Osteoblast (primary cell): ENCODE data around the gene SMIM5. TPM values are rescaled to one million over a fixed set of nuclear protein-coding genes. Genes with fewer than 3 reads are reported as not detected.
A peak's percentile ranks its signal among the peaks of the same experiment; 100 is the strongest.

Source experiments
- DNase-seq: peaks from one replicate; pipeline ENCODE4 v3.0.0; 2011; ENCODE audit warnings: low spot score, mixed read lengths; ENCODE audit not compliant: insufficient read length; ENCODE audit errors: missing footprints
- H2AFZ ChIP-seq: 2 replicates; pipeline ENCODE4 v1.6.0; 2011; ENCODE audit warnings: mild to moderate bottlenecking, low read length
- H3K27ac ChIP-seq: 2 replicates; pipeline ENCODE4 v1.5.1; 2011; ENCODE audit warnings: mild to moderate bottlenecking, low read depth, low read length, moderate library complexity
- H3K27me3 ChIP-seq: 2 replicates; pipeline ENCODE4 v1.6.0; 2012; ENCODE audit warnings: mild to moderate bottlenecking, control low read depth, inconsistent platforms, low read length, moderate library complexity; ENCODE audit not compliant: insufficient read depth
- H3K36me3 ChIP-seq: 2 replicates; pipeline ENCODE4 v1.5.1; 2011; ENCODE audit warnings: mild to moderate bottlenecking, low read length, control low read depth, moderate library complexity; ENCODE audit not compliant: insufficient read depth
- H3K4me1 ChIP-seq: 2 replicates; pipeline ENCODE4 v1.5.1; 2011; ENCODE audit warnings: mild to moderate bottlenecking, low read length, control low read depth, moderate library complexity; ENCODE audit not compliant: insufficient read depth
- H3K4me2 ChIP-seq: 2 replicates; pipeline ENCODE4 v1.6.0; 2011; ENCODE audit warnings: mild to moderate bottlenecking, low read length; ENCODE audit not compliant: insufficient read depth
- H3K4me3 ChIP-seq: fragments of 200-600 bp; sonication (generic); 3 replicates; pipeline ENCODE4 v1.5.1; 2012; ENCODE audit warnings: mild to moderate bottlenecking, low read length, inconsistent platforms; ENCODE audit not compliant: insufficient read depth
- H3K79me2 ChIP-seq: 2 replicates; pipeline ENCODE4 v1.6.0; 2012; ENCODE audit warnings: mild to moderate bottlenecking, low read length, control low read depth, inconsistent platforms; ENCODE audit not compliant: insufficient read depth
- H3K9me3 ChIP-seq: 2 replicates; pipeline ENCODE4 v1.5.1; 2011; ENCODE audit warnings: low read depth, low read length, control low read depth
- H4K20me1 ChIP-seq: 2 replicates; pipeline ENCODE4 v1.6.0; 2012; ENCODE audit warnings: mild to moderate bottlenecking, low read length, control low read depth; ENCODE audit not compliant: insufficient read depth
- total RNA-seq: library from RNA; depleted of rRNA; stranded (reverse); fragments of >200 nt; gene quantifications from 2 replicates; pipeline ENCODE4 v1.2.3, GENCODE V29; 2012
- TF ChIP-seq, protein P1 (sequence below): IDR thresholded peaks from 2 replicates; pipeline ENCODE4 v1.5.1; 2011; ENCODE audit warnings: mild to moderate bottlenecking, low read depth, low read length, moderate library complexity; ENCODE audit errors: extremely low read depth

Gene SMIM5
- total RNA-seq, 1 donor: not detected

DNA sequence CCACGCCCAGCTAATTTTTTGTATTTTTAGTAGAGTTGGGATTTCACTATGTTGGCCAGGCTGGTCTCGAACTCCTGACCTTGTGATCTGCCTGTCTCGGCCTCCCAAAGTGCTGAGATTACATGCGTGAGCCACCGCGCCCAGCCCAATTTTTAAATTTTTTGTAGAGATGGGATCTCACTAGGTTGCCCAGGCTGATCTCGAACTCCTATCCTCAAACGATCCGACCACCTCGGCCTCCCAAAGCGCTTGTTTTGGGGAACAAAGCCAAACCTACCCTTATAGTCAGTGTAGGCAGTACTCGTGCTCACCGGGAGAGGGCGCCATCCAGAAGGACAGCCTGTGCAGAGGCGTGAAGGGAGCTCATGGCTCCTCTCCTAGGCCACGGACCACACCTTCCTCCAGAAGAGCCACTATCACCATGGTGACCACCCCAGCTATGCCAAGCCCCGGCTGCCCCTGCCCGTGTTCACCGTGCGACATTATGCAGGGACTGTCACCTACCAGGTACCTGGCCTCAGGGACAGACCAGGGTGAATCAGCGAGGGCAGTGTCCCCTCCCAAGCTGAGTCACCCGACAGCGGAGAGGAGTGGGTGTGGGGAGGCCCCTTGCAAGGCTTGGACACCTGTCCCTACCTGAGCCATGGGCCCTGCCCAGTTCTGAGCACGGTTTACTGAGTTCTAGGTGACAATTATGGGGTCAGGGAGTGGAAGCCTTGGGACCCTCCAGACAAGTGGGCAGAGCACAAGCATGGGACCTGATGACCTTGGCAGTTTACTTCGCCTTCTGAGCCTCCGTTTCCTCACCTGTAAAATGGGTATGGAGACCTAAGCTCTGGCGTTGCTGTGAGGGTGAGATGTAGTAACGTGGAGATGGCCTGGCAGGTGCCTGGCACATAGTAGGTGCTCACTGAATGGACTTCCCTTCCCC, 31.9 kb upstream of the SMIM5 start:
- Histone ChIP-seq H4K20me1 (no peaks in the 10 kb centered on the region), H3K79me2 (no peaks in the 10 kb centered on the region), H3K27me3 (peaks cover 2% of the 10 kb centered on the region), H3K9me3 (no peaks in the 10 kb centered on the region), H3K27ac (no peak overlapping the region), H3K4me2 (no peak overlapping the region), H3K4me1 (no peaks in the 10 kb centered on the region), H2AFZ (no peak overlapping the region), H3K4me3 (no peak overlapping the region), H3K36me3 (no peaks in the 10 kb centered on the region)
- TF ChIP-seq, protein P1, sequence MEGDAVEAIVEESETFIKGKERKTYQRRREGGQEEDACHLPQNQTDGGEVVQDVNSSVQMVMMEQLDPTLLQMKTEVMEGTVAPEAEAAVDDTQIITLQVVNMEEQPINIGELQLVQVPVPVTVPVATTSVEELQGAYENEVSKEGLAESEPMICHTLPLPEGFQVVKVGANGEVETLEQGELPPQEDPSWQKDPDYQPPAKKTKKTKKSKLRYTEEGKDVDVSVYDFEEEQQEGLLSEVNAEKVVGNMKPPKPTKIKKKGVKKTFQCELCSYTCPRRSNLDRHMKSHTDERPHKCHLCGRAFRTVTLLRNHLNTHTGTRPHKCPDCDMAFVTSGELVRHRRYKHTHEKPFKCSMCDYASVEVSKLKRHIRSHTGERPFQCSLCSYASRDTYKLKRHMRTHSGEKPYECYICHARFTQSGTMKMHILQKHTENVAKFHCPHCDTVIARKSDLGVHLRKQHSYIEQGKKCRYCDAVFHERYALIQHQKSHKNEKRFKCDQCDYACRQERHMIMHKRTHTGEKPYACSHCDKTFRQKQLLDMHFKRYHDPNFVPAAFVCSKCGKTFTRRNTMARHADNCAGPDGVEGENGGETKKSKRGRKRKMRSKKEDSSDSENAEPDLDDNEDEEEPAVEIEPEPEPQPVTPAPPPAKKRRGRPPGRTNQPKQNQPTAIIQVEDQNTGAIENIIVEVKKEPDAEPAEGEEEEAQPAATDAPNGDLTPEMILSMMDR: peak; percentile 75
- DNase-seq: no peak

DNA sequence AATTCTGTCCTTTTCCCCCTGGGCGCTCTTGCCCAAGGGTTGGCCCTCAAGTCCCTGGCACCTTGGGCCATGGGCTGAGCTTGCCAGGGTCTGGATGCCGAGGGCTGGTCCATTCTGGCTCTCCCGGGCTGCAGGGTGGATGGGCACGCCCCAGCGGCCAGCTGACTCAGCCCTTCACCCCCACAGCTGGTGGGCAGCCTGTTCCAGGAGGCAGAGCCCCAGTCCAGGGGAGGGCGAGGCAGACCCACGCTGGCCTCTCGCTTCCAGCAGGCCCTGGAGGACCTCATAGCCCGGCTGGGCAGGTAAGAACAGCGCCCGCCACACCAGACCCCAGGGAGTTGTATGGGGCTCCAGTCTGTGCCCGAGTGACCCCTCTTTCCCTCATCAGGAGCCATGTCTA, 30.6 kb upstream of the SMIM5 start:
- Histone ChIP-seq H3K36me3 (no peaks in the 10 kb centered on the region), H3K4me1 (no peaks in the 10 kb centered on the region), H3K4me2 (no peak overlapping the region), H4K20me1 (no peaks in the 10 kb centered on the region), H2AFZ (no peak overlapping the region), H3K9me3 (no peaks in the 10 kb centered on the region), H3K79me2 (no peaks in the 10 kb centered on the region), H3K27ac (no peak overlapping the region), H3K4me3 (no peak overlapping the region), H3K27me3 (no peaks in the 10 kb centered on the region)
- no peak for DNase-seq
- TF ChIP-seq, protein P1: no peak

DNA sequence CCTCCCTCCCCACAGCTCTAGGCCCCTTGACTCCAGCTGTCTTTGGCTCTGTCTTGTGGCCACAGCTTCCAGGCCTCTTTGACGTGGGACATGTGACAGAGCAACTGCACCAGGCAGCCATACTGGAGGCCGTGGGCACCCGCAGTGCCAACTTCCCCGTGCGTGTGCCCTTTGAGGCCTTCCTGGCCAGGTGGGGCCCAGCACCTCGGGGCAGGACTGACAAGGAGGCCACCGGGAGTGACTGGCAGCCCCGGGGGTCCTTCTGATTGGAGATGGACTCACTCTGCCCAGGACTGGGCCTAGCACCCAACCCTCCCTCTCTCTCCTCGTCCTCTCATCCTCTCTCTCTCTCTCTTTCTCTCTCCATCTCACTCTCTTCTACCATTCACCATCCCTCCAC, 30.1 kb upstream of the SMIM5 start:
- Histone ChIP-seq H3K27ac (no peak overlapping the region), H3K4me3 (no peak overlapping the region), H3K9me3 (no peaks in the 10 kb centered on the region), H3K4me2 (no peak overlapping the region), H2AFZ (no peak overlapping the region), H3K79me2 (no peaks in the 10 kb centered on the region), H3K27me3 (no peaks in the 10 kb centered on the region), H4K20me1 (no peaks in the 10 kb centered on the region), H3K36me3 (no peaks in the 10 kb centered on the region), H3K4me1 (no peaks in the 10 kb centered on the region)
- no peak for DNase-seq
- TF ChIP-seq, protein P1: no peak

DNA sequence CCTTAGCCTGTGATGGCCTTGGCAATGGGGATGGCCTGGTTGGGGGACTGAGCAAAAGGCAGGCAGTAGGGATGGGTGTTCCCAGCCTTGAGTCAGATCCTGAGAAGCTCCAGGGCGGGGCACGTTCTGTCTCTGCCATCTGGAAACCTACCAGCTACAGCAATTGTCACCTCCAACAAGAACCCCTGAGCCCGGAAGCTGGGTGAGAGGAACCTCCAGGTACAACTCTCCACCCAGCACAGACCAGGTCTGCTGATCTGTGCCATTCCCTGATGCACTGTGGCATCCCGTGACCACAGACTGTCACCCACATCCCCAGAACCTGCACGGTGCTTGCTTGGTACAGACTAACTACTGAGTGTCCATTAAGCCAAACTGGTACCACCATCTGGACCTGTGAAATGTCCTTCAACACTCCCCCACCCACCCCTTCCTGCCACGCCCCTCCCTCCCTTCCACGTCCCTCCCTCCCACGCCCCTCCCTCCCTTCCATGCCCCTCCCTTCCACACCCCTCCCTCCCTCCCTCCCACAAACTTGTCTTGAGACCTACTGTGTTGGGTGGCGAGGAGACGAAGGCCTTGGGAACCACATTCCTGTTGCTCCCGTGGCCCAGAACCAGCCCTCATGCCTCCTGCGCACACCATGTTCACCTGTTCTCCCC, 29.1 kb upstream of the SMIM5 start:
- Histone ChIP-seq H3K27ac (no peak overlapping the region), H3K27me3 (no peaks in the 10 kb centered on the region), H2AFZ (no peak overlapping the region), H4K20me1 (no peaks in the 10 kb centered on the region), H3K4me2 (no peak overlapping the region), H3K9me3 (no peaks in the 10 kb centered on the region), H3K4me3 (no peak overlapping the region), H3K79me2 (no peaks in the 10 kb centered on the region), H3K36me3 (no peaks in the 10 kb centered on the region), H3K4me1 (no peaks in the 10 kb centered on the region)
- DNase-seq: no peak
- TF ChIP-seq, protein P1: no peak
